ENCODE data around the gene NDUFC1. TPM values are rescaled to one million over a fixed set of nuclear protein-coding genes. Genes with fewer than 3 reads are reported as not detected.

NDUFC1 gene
- 53.0 and 73.9 TPM in 2 replicates for total RNA-seq

GRCh38 chr4:139301821-139302611, at the start of gene NDUFC1:
TSS of gene NDUFC1 (minus strand) at chr4:139302477. CDS start at chr4:139295798, 6,679 bp downstream.

GRCh38 chr4:139301113-139301820, 1.0 kb downstream of the NDUFC1 start, which contains the start of gene NAA15:
TSS of gene NAA15 (plus strand) at chr4:139301505. CDS start at chr4:139301778, 273 bp downstream.

GRCh38 chr4:139279760-139280620, 22.3 kb downstream of the NDUFC1 start, which contains the start of gene MGARP:
TSS of gene MGARP (minus strand) at chr4:139280225. CDS start at chr4:139280158, 67 bp downstream.

Other genes with a start within 250 kb of the NDUFC1 start
- 16.2 and 23.2 TPM in 2 replicates for gene ELF2, start 125.3 kb downstream of the NDUFC1 start, total RNA-seq
- gene MGARP, start 22.3 kb downstream of the NDUFC1 start, total RNA-seq, result 0.69 and 0.93 TPM in 2 replicates
- 37.4 and 39.7 TPM in 2 replicates for gene NAA15, start 972 bp downstream of the NDUFC1 start, total RNA-seq
- gene RAB33B, start 151.6 kb upstream of the NDUFC1 start, total RNA-seq, result 11.9 and 12.3 TPM in 2 replicates

All from mammary microvascular endothelial cell (primary cell).